HepG2 (cell line): ENCODE measurements around the gene PTGDS. TPM values are rescaled to one million over a fixed set of nuclear protein-coding genes. Genes with fewer than 3 reads are reported as not detected.
A peak's percentile ranks its signal among the peaks of the same experiment; 100 is the strongest.

ENCODE experiments used
- CEBPG ChIP-seq: IDR thresholded peaks from 2 replicates; pipeline ENCODE4 v1.6.1; 2016
- DPF2 ChIP-seq: sonication (generic); formaldehyde crosslinking; IDR thresholded peaks from 2 replicates; pipeline ENCODE4 v1.4.0; 2020; ENCODE audit warnings: mild to moderate bottlenecking, low read depth, missing genetic modification reagents, borderline replicate concordance
- IRF1 ChIP-seq: sonication (generic); formaldehyde crosslinking; IDR thresholded peaks from 2 replicates; pipeline ENCODE4 v1.4.0; 2020; ENCODE audit warnings: low read depth, mild to moderate bottlenecking, missing genetic modification reagents
- KDM1A ChIP-seq: IDR thresholded peaks from 2 replicates; pipeline ENCODE4 v1.6.1; 2016; ENCODE audit warnings: missing compliant biosample characterization
- MTF2 ChIP-seq: sonication (generic); formaldehyde crosslinking; IDR thresholded peaks from 2 replicates; pipeline ENCODE4 v1.5.0; 2020; ENCODE audit warnings: missing genetic modification reagents, borderline replicate concordance
- MXI1 ChIP-seq: IDR thresholded peaks from 3 replicates; pipeline ENCODE4 v1.6.1; 2012; ENCODE audit warnings: low read depth, low read length, inconsistent platforms, borderline replicate concordance
- SNAPC4 ChIP-seq: sonication (generic); formaldehyde crosslinking; IDR thresholded peaks from 2 replicates; pipeline ENCODE4 v1.4.0; 2020; ENCODE audit warnings: mild to moderate bottlenecking, missing genetic modification reagents
- STAG1 ChIP-seq: sonication (generic); formaldehyde crosslinking; IDR thresholded peaks from 2 replicates; pipeline ENCODE4 v1.4.0; 2020; ENCODE audit warnings: missing genetic modification reagents
- TFE3 ChIP-seq: IDR thresholded peaks from 2 replicates; pipeline ENCODE4 v1.6.1; 2016
- ZBTB10 ChIP-seq: sonication (generic); formaldehyde crosslinking; IDR thresholded peaks from 2 replicates; pipeline ENCODE4 v1.4.0; 2020; ENCODE audit warnings: missing genetic modification reagents, borderline replicate concordance
- ZNF251 ChIP-seq: sonication (generic); formaldehyde crosslinking; IDR thresholded peaks from 2 replicates; pipeline ENCODE4 v1.9.0; 2021; ENCODE audit warnings: mild to moderate bottlenecking, missing genetic modification reagents
- ZNF276 ChIP-seq: sonication (generic); formaldehyde crosslinking; IDR thresholded peaks from 2 replicates; pipeline ENCODE4 v1.4.0; 2020; ENCODE audit warnings: mild to moderate bottlenecking, low read depth, missing genetic modification reagents
- ZNF550 ChIP-seq: sonication (generic); formaldehyde crosslinking; IDR thresholded peaks from 2 replicates; pipeline ENCODE4 v1.4.0; 2020; ENCODE audit warnings: mild to moderate bottlenecking, missing genetic modification reagents, borderline replicate concordance
- ZNF670 ChIP-seq: sonication (generic); formaldehyde crosslinking; IDR thresholded peaks from 2 replicates; pipeline ENCODE4 v1.8.0; 2022; ENCODE audit warnings: mild to moderate bottlenecking, missing genetic modification reagents, borderline replicate concordance
- ZNF672 ChIP-seq: sonication (generic); formaldehyde crosslinking; IDR thresholded peaks from 2 replicates; pipeline ENCODE4 v1.8.1; 2022; ENCODE audit warnings: missing genetic modification reagents
- polyA plus RNA-seq, 8 experiments: library from polyadenylated mRNA; depleted of rRNA in 3 of 8; stranded (reverse) in 7 of 8; unstranded in 1 of 8; fragments of >200 nt; fragmentation: Illumina TruSeq in 4 of 8; extraction: Trizol in 4 of 8; gene quantifications; 2 replicates each; pipeline versions ENCODE4 v1.2.1 to v1.2.3, GENCODE V29; 2011 to 2016; ENCODE audit warnings: low read depth in 4 of 8, missing spikeins in 1 of 8, mixed read lengths in 1 of 8; ENCODE audit not compliant: insufficient read depth in 1 of 8
- total RNA-seq, 5 experiments: library from RNA; depleted of rRNA; stranded (reverse); fragments of >200 nt; fragmentation: Illumina TruSeq; extraction: Trizol; gene quantifications; 2 replicates each; pipeline ENCODE4 v1.2.3, GENCODE V29; 2016; ENCODE audit warnings: low read depth in 1 of 5

The PTGDS gene
- total and polyA plus RNA-seq, 2 of the 13 experiments (the other 11 are each of a cell fraction or from before 2014, with no cell fraction given): 0.33 to 0.50 TPM

- TF ChIP-seq ZBTB10 (CRISPR knock-in tag) (0 out of 2 replicates have a peak, but pooled peaks have one; percentile 18), ZNF670 (CRISPR knock-in tag) (no peak; the same call in 1 of the 2 replicates), MTF2 (no peak), MXI1 (peak; percentile 38; the same call in 1 of the 3 replicates), CEBPG (CRISPR knock-in tag) (no peak), IRF1 (CRISPR knock-in tag) (no peak), ZNF550 (CRISPR knock-in tag) (no peak), ZNF276 (CRISPR knock-in tag) (no peak), TFE3 (CRISPR knock-in tag) (no peak), SNAPC4 (CRISPR knock-in tag) (no peak), KDM1A (CRISPR knock-in tag) (no peak), DPF2 (CRISPR knock-in tag) (no peak), STAG1 (no peak), ZNF672 (no peak), ZNF251 (CRISPR knock-in tag) (no peak)
Observed at GRCh38 chr9:136991993-136992818, 14.9 kb downstream of the PTGDS start, which contains the start of gene PAXX (continued).
